ENCODE results near the gene TRAPPC5.
"Not testable (repeated sequence)": the region's sequence is repeated elsewhere in the genome, so short reads cannot be mapped to it uniquely, and the experiment has no call there.

The TRAPPC5 gene

GRCh38 chr19:7641290-7642276, 39.0 kb upstream of the TRAPPC5 start:
- ATAC-seq, result no peak
- no peak for TF ChIP-seq ZNF70 (CRISPR knock-in tag; IDR thresholded peaks at IDR 0.05)
- TF ChIP-seq RARB (CRISPR knock-in tag; IDR thresholded peaks at IDR 0.05), result no peak
- TF ChIP-seq CSRNP3 (CRISPR knock-in tag; IDR thresholded peaks at IDR 0.05), result no peak
- no peak for TF ChIP-seq GLIS3 (CRISPR knock-in tag; IDR thresholded peaks at IDR 0.05)
- TF ChIP-seq TOX (CRISPR knock-in tag; IDR thresholded peaks at IDR 0.05; ENCODE audit: borderline replicate concordance), result no peak

GRCh38 chr19:7642295-7643030, 38.2 kb upstream of the TRAPPC5 start:
- TF ChIP-seq CREB5 (CRISPR knock-in tag; IDR thresholded peaks at IDR 0.05; ENCODE audit: low read depth) (no peak), ZNF70 (CRISPR knock-in tag; IDR thresholded peaks at IDR 0.05) (no peak), ZC3H10 (CRISPR knock-in tag; IDR thresholded peaks at IDR 0.05) (no peak), PATZ1 (CRISPR knock-in tag; IDR thresholded peaks at IDR 0.05; ENCODE audit: borderline replicate concordance) (no peak), ZNF565 (CRISPR knock-in tag; conservative IDR thresholded peaks at IDR 0.05; ENCODE audit: low read depth) (no peak)
- ATAC-seq, result no peak

GRCh38 chr19:7643031-7643415, 37.6 kb upstream of the TRAPPC5 start:
- ATAC-seq, result no peak
- TF ChIP-seq CSRNP3 (CRISPR knock-in tag; IDR thresholded peaks at IDR 0.05) (no peak), ZC3H10 (CRISPR knock-in tag; IDR thresholded peaks at IDR 0.05) (no peak), ISL1 (CRISPR knock-in tag; IDR thresholded peaks at IDR 0.05) (no peak), TSHZ2 (CRISPR knock-in tag; IDR thresholded peaks at IDR 0.05) (no peak), POU6F1 (CRISPR knock-in tag; IDR thresholded peaks at IDR 0.05; ENCODE audit: borderline replicate concordance, low read depth) (no peak), CSDC2 (CRISPR knock-in tag; IDR thresholded peaks at IDR 0.05) (no peak), GLIS3 (CRISPR knock-in tag; IDR thresholded peaks at IDR 0.05) (no peak), ZNF565 (CRISPR knock-in tag; conservative IDR thresholded peaks at IDR 0.05; ENCODE audit: low read depth) (no peak), OSR1 (CRISPR knock-in tag; IDR thresholded peaks at IDR 0.05) (no peak), ESRRG (CRISPR knock-in tag; IDR thresholded peaks at IDR 0.05) (no peak), SNAI2 (CRISPR knock-in tag; IDR thresholded peaks at IDR 0.05) (no peak), ARNTL (CRISPR knock-in tag; IDR thresholded peaks at IDR 0.05; ENCODE audit: borderline replicate concordance, low read depth) (no peak), CREB5 (CRISPR knock-in tag; IDR thresholded peaks at IDR 0.05; ENCODE audit: low read depth) (no peak), TOX (CRISPR knock-in tag; IDR thresholded peaks at IDR 0.05; ENCODE audit: borderline replicate concordance) (no peak), TCF4 (CRISPR knock-in tag; IDR thresholded peaks at IDR 0.05; ENCODE audit: borderline replicate concordance) (no peak)

- ATAC-seq, result not testable (repeated sequence)
Observed at GRCh38 chr19:7643629-7644549, 36.7 kb upstream of the TRAPPC5 start.
